ENCODE measurements around the gene RPL13.

GRCh38 chr16:89517128-89517527, 43.4 kb upstream of the RPL13 start:
- TF ChIP-seq CTCF (IDR thresholded peaks at IDR 0.05) (no peak), POLR2A (IDR thresholded peaks at IDR 0.05) (no peak)

Measured in thyroid gland (tissue), 4 donors.